Measurements from ENCODE around the gene IL36A.

The IL36A gene

GRCh38 chr2:113007250-113007649, 2.0 kb downstream of the IL36A start:
- no peak for DNase-seq (ENCODE audit: low read depth)

- no peak for DNase-seq (ENCODE audit: low read depth)
Observed at GRCh38 chr2:113009622-113010021, 4.4 kb downstream of the IL36A start.

GRCh38 chr2:113010088-113010487, 4.8 kb downstream of the IL36A start:
- DNase-seq (ENCODE audit: low read depth) = peak; percentile 8

GRCh38 chr2:113011108-113011507, 5.8 kb downstream of the IL36A start:
- DNase-seq (ENCODE audit: low read depth) = no peak

GRCh38 chr2:113012436-113013335, 7.4 kb downstream of the IL36A start:
- DNase-seq (ENCODE audit: low read depth) = peak; percentile 45

GRCh38 chr2:113013336-113013661, 8.0 kb downstream of the IL36A start:
- no peak for DNase-seq (ENCODE audit: low read depth)

GRCh38 chr2:113014067-113014466, 8.8 kb downstream of the IL36A start:
- DNase-seq (ENCODE audit: low read depth) = no peak

- DNase-seq (ENCODE audit: low read depth) = no peak
Observed at GRCh38 chr2:113015042-113015441, 9.8 kb downstream of the IL36A start.

- DNase-seq (ENCODE audit: low read depth) = no peak
Observed at GRCh38 chr2:113015655-113016054, 10.4 kb downstream of the IL36A start.

- no peak for DNase-seq (ENCODE audit: low read depth)
Observed at GRCh38 chr2:113018509-113018908, 13.2 kb downstream of the IL36A start.

- DNase-seq (ENCODE audit: low read depth) = no peak
Observed at GRCh38 chr2:113021312-113021711, 16.1 kb downstream of the IL36A start.

- DNase-seq (ENCODE audit: low read depth) = no peak
Observed at GRCh38 chr2:113024764-113025163, 19.5 kb downstream of the IL36A start.

GRCh38 chr2:113025737-113026136, 20.5 kb downstream of the IL36A start:
- no peak for DNase-seq (ENCODE audit: low read depth)

GRCh38 chr2:113027691-113028090, 22.4 kb downstream of the IL36A start:
- no peak for DNase-seq (ENCODE audit: low read depth)

GRCh38 chr2:113028112-113028511, 22.9 kb downstream of the IL36A start:
- no peak for DNase-seq (ENCODE audit: low read depth)

GRCh38 chr2:113032737-113033136, 27.5 kb downstream of the IL36A start:
- no peak for DNase-seq (ENCODE audit: low read depth)

- DNase-seq (ENCODE audit: low read depth) = no peak
Observed at GRCh38 chr2:113034016-113034415, 28.8 kb downstream of the IL36A start.

GRCh38 chr2:113036763-113037162, 31.5 kb downstream of the IL36A start:
- DNase-seq (ENCODE audit: low read depth) = no peak

- no peak for DNase-seq (ENCODE audit: low read depth)
Observed at GRCh38 chr2:113038291-113038690, 33.0 kb downstream of the IL36A start.

GRCh38 chr2:113039158-113039557, 33.9 kb downstream of the IL36A start:
- no peak for DNase-seq (ENCODE audit: low read depth)

- no peak for DNase-seq (ENCODE audit: low read depth)
Observed at GRCh38 chr2:113039719-113040118, 34.5 kb downstream of the IL36A start.

GRCh38 chr2:113041871-113042270, 36.6 kb downstream of the IL36A start:
- DNase-seq (ENCODE audit: low read depth) = no peak

- no peak for DNase-seq (ENCODE audit: low read depth)
Observed at GRCh38 chr2:113046465-113046864, 41.2 kb downstream of the IL36A start.
